ENCODE measurements around the gene SULT1B1.

Gene SULT1B1

GRCh38 chr4:69765751-69766150, 5.3 kb upstream of the SULT1B1 start:
- no peak for DNase-seq (ENCODE audit: low read depth in 2 of 2)
- H3K4me3 ChIP-seq (replicated peaks in 1 of 2; ENCODE audit: low read depth in 2 of 2, low read length in 2 of 2) = no peak overlapping the region
- TF ChIP-seq CTCF (IDR thresholded peaks at IDR 0.05; ENCODE audit: low read depth, low read length) = no peak

- no peak overlapping the region for H3K4me3 ChIP-seq (replicated peaks in 1 of 2; ENCODE audit: low read depth in 2 of 2, low read length in 2 of 2)
- no peak for TF ChIP-seq CTCF (IDR thresholded peaks at IDR 0.05; ENCODE audit: low read depth, low read length)
- DNase-seq (ENCODE audit: low read depth in 2 of 2) = peak; percentile 32 to 45
Measured at GRCh38 chr4:69764311-69764710, 3.9 kb upstream of the SULT1B1 start.

DNA sequence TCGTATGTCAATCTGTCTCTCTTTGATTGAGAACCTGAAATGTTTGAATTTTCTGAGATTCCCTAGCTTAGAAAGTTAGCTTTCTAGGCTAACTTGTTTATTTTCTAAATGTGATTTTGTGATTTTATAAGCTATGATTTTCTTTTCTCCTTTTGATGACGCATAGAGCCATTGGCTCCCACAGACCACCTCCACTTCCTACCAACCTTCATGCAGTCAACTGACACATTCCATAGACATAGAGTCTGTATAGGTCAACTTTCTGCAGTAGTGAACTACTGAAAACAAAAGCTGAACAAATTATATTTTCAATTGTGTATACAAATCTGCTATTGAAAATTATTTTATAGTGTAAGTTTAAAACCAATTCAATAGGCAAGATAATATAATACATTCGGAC, 2.8 kb upstream of the SULT1B1 start:
- no peak for TF ChIP-seq CTCF (IDR thresholded peaks at IDR 0.05; ENCODE audit: low read depth, low read length)
- DNase-seq (ENCODE audit: low read depth in 2 of 2) = no peak
- H3K4me3 ChIP-seq (replicated peaks in 1 of 2; ENCODE audit: low read depth in 2 of 2, low read length in 2 of 2) = no peak overlapping the region

DNA sequence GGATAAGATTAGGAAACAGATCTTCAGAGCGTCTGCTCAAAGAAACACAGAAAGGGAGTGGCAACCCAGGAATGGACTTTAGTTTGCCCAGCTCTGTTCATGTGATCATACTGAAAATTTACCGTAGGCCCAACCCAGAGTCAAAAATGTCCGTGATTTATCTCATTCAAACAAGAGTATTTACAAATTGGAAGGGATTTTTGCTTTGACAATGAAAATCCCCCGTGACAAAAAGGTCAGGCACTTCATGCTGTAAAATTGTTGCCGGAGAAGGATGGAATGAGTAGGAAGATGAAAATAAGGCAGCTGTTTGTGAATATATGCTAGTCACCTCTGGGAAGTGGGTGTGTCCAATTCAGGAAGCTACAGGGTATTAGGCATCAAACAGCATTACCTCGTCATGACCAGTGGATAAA, 1.2 kb downstream of the SULT1B1 start:
- no peak for DNase-seq (ENCODE audit: low read depth in 2 of 2)
- H3K4me3 ChIP-seq (replicated peaks in 1 of 2; ENCODE audit: low read depth in 2 of 2, low read length in 2 of 2) = no peak overlapping the region
- no peak for TF ChIP-seq CTCF (IDR thresholded peaks at IDR 0.05; ENCODE audit: low read depth, low read length)

DNA sequence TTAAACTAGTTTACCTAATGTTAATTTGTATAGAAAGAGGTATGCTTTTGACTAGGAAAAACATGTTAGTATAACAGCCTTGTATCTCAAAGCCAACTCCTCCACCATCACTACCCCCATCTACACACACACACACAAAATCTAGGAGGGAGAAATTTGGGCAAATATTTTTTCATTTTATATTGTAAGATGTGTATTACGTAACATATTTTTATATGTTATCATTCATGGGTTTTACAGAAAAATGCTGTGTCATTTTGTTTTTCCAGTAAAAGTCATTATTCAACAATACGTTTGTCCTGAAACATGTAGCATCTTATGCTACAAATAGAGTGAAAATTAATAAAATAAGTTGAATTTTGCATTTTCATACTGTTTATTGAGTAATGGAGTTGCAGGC, 3.0 kb downstream of the SULT1B1 start:
- TF ChIP-seq CTCF (IDR thresholded peaks at IDR 0.05; ENCODE audit: low read depth, low read length) = no peak
- DNase-seq (ENCODE audit: low read depth in 2 of 2) = no peak
- no peak overlapping the region for H3K4me3 ChIP-seq (replicated peaks in 1 of 2; ENCODE audit: low read depth in 2 of 2, low read length in 2 of 2)

DNA sequence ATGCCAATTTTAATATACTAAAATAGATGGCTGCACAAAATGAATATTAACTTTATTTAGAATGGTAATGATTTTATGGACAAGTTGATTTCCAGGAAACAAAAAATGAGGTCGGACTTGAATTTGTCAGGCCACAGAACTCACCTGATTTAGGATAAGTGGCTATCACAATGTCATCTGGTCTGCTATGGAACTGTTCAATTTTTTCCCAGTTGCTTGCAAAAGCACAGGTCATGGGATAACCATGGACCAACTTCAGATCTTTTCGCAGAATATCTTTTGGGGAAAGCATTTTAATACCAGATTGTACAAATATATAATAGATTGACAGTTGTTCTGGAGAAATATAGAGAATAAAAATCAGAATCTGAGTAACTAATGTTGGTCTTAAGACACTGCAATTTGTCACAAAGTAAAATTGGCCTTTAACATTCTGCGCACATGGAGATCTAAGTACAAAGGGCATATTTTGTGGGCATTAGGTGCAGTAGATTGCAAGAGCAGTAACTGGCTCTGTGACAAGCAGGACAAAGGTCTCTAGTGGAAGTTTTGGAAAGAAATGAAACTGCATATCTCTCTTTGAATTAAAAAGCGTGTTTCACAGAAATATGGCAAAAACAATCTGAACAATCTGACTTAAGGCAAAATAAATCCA, 5.4 kb downstream of the SULT1B1 start:
- no peak for TF ChIP-seq CTCF (IDR thresholded peaks at IDR 0.05; ENCODE audit: low read depth, low read length)
- no peak for DNase-seq (ENCODE audit: low read depth in 2 of 2)
- no peak overlapping the region for H3K4me3 ChIP-seq (replicated peaks in 1 of 2; ENCODE audit: low read depth in 2 of 2, low read length in 2 of 2)

DNA sequence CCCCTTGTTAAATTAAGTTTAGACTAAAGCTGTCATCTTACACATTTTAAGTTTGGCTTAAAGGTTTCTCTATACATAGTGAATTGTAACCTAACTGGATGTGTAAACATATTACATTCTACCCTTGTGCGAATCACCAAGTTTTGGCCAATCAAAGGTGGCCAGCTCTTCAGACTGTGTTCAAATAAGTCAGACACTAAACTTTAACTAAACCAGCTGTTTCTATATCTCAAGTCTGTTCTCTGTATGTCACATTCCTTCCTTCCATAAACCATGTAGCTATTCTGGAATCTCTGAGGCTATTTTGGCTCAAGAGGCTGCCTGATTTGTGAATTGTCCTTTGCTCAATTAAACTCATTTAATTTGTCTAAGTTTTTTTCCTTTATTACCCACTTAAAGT, 6.7 kb downstream of the SULT1B1 start:
- TF ChIP-seq CTCF (IDR thresholded peaks at IDR 0.05; ENCODE audit: low read depth, low read length) = no peak

More for the DNA sequence above, 6.7 kb downstream of the SULT1B1 start:
- DNase-seq (ENCODE audit: low read depth in 2 of 2) = peak; percentile 36 to 48
- H3K4me3 ChIP-seq (replicated peaks in 1 of 2; ENCODE audit: low read depth in 2 of 2, low read length in 2 of 2) = no peak overlapping the region
